HG03457 (cell line): ENCODE data around the gene CAMKK1.

Source experiments
- ATAC-seq: cut with Tn5 transposase; IDR thresholded peaks from one replicate; pipeline ENCODE4 v1.9.1; 2021; ENCODE audit warnings: moderate number of reproducible peaks; ENCODE audit not compliant: unreplicated experiment

Gene CAMKK1

GRCh38 chr17:3893003-3893719, at the start of gene CAMKK1:
CAMKK1 (minus strand) TSS chr17:3893053; CDS start chr17:3885687, 7,366 bp downstream.
- peak; percentile 86 for ATAC-seq

- ATAC-seq, result no peak
These were observed 48.3 kb upstream of the CAMKK1 start for GRCh38 chr17:3940965-3941698.

- ATAC-seq, result no peak
These were observed 44.5 kb upstream of the CAMKK1 start for GRCh38 chr17:3937359-3937758.

- no peak for ATAC-seq
These were observed 43.0 kb upstream of the CAMKK1 start for GRCh38 chr17:3935825-3936355.

- no peak for ATAC-seq
These were observed 42.3 kb upstream of the CAMKK1 start for GRCh38 chr17:3935140-3935542.

- no peak for ATAC-seq
These were observed 36.9 kb upstream of the CAMKK1 start for GRCh38 chr17:3929764-3930163.

- no peak for ATAC-seq
These were observed 36.3 kb upstream of the CAMKK1 start for GRCh38 chr17:3929181-3929580.

GRCh38 chr17:3928406-3928805, 35.6 kb upstream of the CAMKK1 start:
- no peak for ATAC-seq

- ATAC-seq, result no peak
These were observed 34.9 kb upstream of the CAMKK1 start for GRCh38 chr17:3927628-3928340.

- no peak for ATAC-seq
These were observed 34.2 kb upstream of the CAMKK1 start for GRCh38 chr17:3926860-3927627.

GRCh38 chr17:3925684-3926485, 33.0 kb upstream of the CAMKK1 start:
- no peak for ATAC-seq

GRCh38 chr17:3924512-3925350, 31.9 kb upstream of the CAMKK1 start:
- no peak for ATAC-seq

GRCh38 chr17:3923466-3924190, 30.8 kb upstream of the CAMKK1 start:
- no peak for ATAC-seq

- ATAC-seq, result no peak
These were observed 29.9 kb upstream of the CAMKK1 start for GRCh38 chr17:3922765-3923164.

GRCh38 chr17:3921502-3922319, 28.9 kb upstream of the CAMKK1 start:
- ATAC-seq, result no peak

- no peak for ATAC-seq
These were observed 28.2 kb upstream of the CAMKK1 start for GRCh38 chr17:3921006-3921405.

- no peak for ATAC-seq
These were observed 26.3 kb upstream of the CAMKK1 start for GRCh38 chr17:3919123-3919624.
